Mesothelial cell of epicardium (in vitro differentiated cells): Measurements from ENCODE around the gene GRK4. TPM values are rescaled to one million over a fixed set of nuclear protein-coding genes. Genes with fewer than 3 reads are reported as not detected.

Source experiments
- DNase-seq, 2 experiments: peaks; one replicate each; pipeline ENCODE4 v3.0.0; 2021; ENCODE audit warnings: low spot score in 2 of 2; ENCODE audit not compliant: unreplicated experiment in 2 of 2
- H3K27ac Mint-ChIP-seq: 2 replicates; pipeline ENCODE4 v1.8.0; 2021; ENCODE audit warnings: mixed read lengths
- H3K27me3 Mint-ChIP-seq: 2 replicates; pipeline ENCODE4 v1.8.0; 2021; ENCODE audit warnings: low read depth, mixed read lengths
- H3K36me3 Mint-ChIP-seq: 2 replicates; pipeline ENCODE4 v1.8.0; 2021; ENCODE audit warnings: mixed read lengths
- H3K4me1 Mint-ChIP-seq: 2 replicates; pipeline ENCODE4 v1.8.0; 2021; ENCODE audit warnings: mixed read lengths
- H3K4me3 Mint-ChIP-seq: 2 replicates; pipeline ENCODE4 v1.8.0; 2021; ENCODE audit warnings: mild to moderate bottlenecking, moderate library complexity, mixed read lengths
- H3K9me3 Mint-ChIP-seq: 2 replicates; pipeline ENCODE4 v1.8.0; 2021; ENCODE audit warnings: mixed read lengths
- total RNA-seq: library from RNA; stranded (reverse); gene quantifications from 3 replicates; pipeline ENCODE4 v1.2.1, GENCODE V29; 2021
- TF ChIP-seq, protein P1 (sequence below): fragments of 200-600 bp; sonication (generic); IDR thresholded peaks from one replicate; pipeline ENCODE4 v1.5.0; 2021; ENCODE audit warnings: antibody characterized with exemption; ENCODE audit not compliant: unreplicated experiment

GRK4 gene
- total RNA-seq, 1 donor from 2014 or later: 18.4 TPM

DNA sequence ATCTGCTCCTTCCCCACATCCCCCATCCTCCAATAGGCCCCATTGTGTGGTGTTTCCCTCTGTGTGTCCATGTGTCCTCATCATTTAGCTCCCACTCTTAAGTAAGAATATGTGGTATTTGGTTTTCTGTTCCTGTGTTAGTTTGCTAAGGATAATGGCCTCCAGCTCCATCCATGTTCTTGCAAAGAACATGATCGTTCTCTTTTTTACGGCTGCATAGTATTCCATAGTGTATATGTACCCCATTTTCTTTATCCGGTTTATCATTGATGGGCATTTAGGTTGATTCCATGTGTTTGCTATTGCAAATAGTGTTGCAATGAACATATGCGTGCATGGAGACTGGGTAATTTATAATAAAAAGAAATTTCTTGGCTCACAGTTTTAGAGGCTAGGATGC lies 31.5 kb downstream of the GRK4 start:
- TF ChIP-seq, protein P1, sequence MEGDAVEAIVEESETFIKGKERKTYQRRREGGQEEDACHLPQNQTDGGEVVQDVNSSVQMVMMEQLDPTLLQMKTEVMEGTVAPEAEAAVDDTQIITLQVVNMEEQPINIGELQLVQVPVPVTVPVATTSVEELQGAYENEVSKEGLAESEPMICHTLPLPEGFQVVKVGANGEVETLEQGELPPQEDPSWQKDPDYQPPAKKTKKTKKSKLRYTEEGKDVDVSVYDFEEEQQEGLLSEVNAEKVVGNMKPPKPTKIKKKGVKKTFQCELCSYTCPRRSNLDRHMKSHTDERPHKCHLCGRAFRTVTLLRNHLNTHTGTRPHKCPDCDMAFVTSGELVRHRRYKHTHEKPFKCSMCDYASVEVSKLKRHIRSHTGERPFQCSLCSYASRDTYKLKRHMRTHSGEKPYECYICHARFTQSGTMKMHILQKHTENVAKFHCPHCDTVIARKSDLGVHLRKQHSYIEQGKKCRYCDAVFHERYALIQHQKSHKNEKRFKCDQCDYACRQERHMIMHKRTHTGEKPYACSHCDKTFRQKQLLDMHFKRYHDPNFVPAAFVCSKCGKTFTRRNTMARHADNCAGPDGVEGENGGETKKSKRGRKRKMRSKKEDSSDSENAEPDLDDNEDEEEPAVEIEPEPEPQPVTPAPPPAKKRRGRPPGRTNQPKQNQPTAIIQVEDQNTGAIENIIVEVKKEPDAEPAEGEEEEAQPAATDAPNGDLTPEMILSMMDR: no peak
- no peak for DNase-seq
- no peaks in the 10 kb centered on the region for H3K4me1 Mint-ChIP-seq

DNA sequence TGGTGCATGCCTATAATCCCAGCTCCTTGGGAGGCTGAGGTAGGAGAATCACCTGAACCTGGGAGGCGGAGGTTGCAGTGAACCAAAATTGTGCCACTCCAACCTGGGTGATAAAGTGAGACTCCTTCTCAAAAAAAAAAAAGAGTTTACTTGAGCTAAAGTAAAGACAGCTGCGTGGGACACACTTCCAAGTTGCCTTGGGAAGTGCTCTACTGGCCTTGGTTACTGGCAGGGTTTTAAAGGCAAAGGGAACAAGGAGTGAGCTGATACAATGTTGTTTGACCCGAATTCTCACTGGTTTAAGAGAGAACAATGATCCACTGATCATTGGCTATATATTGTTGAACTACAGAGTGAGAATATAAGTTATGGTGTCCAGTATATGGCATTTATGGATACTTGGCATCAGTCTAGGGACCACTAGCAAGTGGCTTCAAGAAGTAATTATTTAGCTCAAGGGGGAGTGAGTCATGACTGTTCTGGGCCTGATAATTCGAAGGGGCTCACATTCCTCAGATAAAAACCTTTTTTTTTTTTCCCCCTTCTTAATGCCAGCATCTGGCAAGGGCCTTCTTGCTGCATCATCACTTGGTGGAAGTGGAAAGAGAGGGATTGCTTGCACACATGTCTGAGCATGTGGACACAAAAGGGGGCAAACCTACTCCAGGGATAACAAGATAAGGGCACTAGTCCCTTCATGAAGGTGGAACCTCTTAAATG lies 32.3 kb downstream of the GRK4 start:
- TF ChIP-seq, protein P1: no peak
- H3K4me3 Mint-ChIP-seq: no peak overlapping the region
- H3K36me3 Mint-ChIP-seq: peaks cover 3% of the 10 kb centered on the region
- peaks cover 5% of the 10 kb centered on the region for H3K9me3 Mint-ChIP-seq
- no peak for DNase-seq
- no peaks in the 10 kb centered on the region for H3K4me1 Mint-ChIP-seq
- H3K27me3 Mint-ChIP-seq: no peaks in the 10 kb centered on the region
- no peak overlapping the region for H3K27ac Mint-ChIP-seq

More for the DNA sequence above, 31.5 kb downstream of the GRK4 start:
- Mint-ChIP-seq H3K27ac (no peak overlapping the region), H3K4me3 (no peak overlapping the region), H3K27me3 (no peaks in the 10 kb centered on the region), H3K9me3 (peaks cover 5% of the 10 kb centered on the region), H3K36me3 (peaks cover 3% of the 10 kb centered on the region)

DNA sequence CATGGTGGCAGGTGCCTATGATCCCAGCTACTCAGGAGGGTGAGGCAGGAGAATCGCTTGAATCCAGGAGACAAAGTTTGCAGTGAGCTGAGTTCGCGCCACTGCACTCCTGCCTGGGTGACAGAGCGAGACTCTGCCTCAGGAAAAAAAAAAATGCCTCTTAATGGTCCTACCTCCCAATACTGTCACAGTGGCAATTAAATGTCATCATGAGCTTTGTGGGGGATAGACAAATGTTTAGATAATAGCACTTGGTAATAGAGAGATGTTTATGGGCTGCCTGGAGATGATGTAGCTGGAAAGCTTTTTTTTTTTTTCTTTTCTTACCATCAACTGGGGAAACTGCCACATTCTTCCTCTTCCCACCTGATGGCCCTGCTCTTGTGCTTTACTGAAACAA lies 33.0 kb downstream of the GRK4 start:
- Mint-ChIP-seq H3K4me3 (no peak overlapping the region), H3K27ac (no peak overlapping the region), H3K27me3 (no peaks in the 10 kb centered on the region), H3K9me3 (peaks cover 5% of the 10 kb centered on the region), H3K36me3 (peaks cover 3% of the 10 kb centered on the region), H3K4me1 (no peaks in the 10 kb centered on the region)
- DNase-seq: no peak
- TF ChIP-seq, protein P1: no peak

DNA sequence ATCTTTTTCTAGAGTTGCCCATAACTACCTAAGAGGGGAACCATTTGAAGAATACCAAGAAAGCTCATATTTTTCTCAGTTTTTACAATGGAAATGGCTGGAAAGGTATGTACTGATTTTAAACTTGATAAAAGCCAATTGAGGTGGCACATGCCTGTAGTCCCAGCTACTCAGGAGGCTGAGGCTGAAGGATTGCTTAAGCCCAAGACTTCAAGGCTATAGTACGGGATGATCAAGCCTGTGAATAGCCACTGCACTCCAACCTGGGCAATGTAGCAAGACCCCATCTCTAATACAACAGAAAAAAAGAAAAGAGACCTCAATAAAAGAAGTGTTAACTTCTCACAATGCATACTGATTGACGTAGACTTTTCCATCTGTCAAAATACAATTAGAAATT lies 44.4 kb downstream of the GRK4 start:
- no peaks in the 10 kb centered on the region for H3K4me1 Mint-ChIP-seq
- H3K9me3 Mint-ChIP-seq: no peaks in the 10 kb centered on the region
- DNase-seq: no peak
- H3K36me3 Mint-ChIP-seq: no peaks in the 10 kb centered on the region
- TF ChIP-seq, protein P1: no peak
- H3K4me3 Mint-ChIP-seq: no peak overlapping the region
- no peak overlapping the region for H3K27ac Mint-ChIP-seq
- no peaks in the 10 kb centered on the region for H3K27me3 Mint-ChIP-seq

DNA sequence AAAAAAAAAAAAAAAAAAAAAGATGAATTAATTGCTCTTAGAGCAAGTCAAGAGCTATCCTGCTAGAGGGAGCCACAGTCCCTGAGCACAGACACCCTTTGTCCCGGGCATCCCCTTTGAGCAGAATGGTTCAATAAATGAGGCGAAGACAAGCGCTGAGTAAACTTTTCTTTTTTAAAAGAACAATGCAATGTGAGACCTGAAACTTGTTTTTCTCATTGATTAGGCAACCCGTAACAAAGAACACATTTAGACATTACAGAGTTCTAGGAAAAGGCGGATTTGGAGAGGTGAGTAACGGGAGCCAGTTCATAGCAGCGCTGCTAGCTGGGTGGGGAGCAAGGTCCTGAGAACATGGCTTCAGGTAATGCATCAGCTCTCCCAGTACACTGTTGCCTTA lies 46.1 kb downstream of the GRK4 start:
- no peaks in the 10 kb centered on the region for H3K36me3 Mint-ChIP-seq
- no peak for DNase-seq
- H3K4me1 Mint-ChIP-seq: no peaks in the 10 kb centered on the region
- no peaks in the 10 kb centered on the region for H3K9me3 Mint-ChIP-seq
- TF ChIP-seq, protein P1: no peak
- H3K4me3 Mint-ChIP-seq: no peak overlapping the region
- H3K27ac Mint-ChIP-seq: no peak overlapping the region
- H3K27me3 Mint-ChIP-seq: no peaks in the 10 kb centered on the region
